H1 (cell line): ENCODE data around the gene ASAP3.

ENCODE experiments used
- JUND ChIP-seq: IDR thresholded peaks from 2 replicates; pipeline ENCODE4 v1.6.1; 2011; ENCODE audit warnings: mild to moderate bottlenecking, improper control_type of control experiment, low read length
- PHF8 ChIP-seq: fragments of 200-600 bp; sonication (generic); conservative IDR thresholded peaks from 2 replicates; pipeline ENCODE4 v1.7.1; 2012; ENCODE audit warnings: low read depth, mild to moderate bottlenecking, inconsistent platforms, low read length, moderate library complexity
- POLR2A ChIP-seq, 2 experiments: IDR thresholded peaks; 1 replicate in 1 of 2; 2 replicates in 1 of 2; pipeline ENCODE4 v1.6.1; 2011; ENCODE audit warnings: low read depth in 2 of 2, low read length in 2 of 2, mild to moderate bottlenecking in 2 of 2; ENCODE audit errors: control extremely low read depth in 1 of 2
- RAD21 ChIP-seq, 2 experiments: IDR thresholded peaks in 1 of 2; conservative IDR thresholded peaks in 1 of 2; 2 replicates each; pipeline ENCODE4 v1.6.1; 2011; ENCODE audit warnings: low read depth in 2 of 2, low read length in 2 of 2, improper control_type of control experiment in 1 of 2, inconsistent platforms in 1 of 2, mild to moderate bottlenecking in 1 of 2, moderate library complexity in 1 of 2

GRCh38 chr1:23431431-23431830 is 52.5 kb downstream of the ASAP3 start:
- TF ChIP-seq POLR2A (IDR thresholded peaks at IDR 0.05; ENCODE audit: control extremely low read depth in 1 of 2, low read depth in 2 of 2, low read length in 2 of 2) (no peak), RAD21 (IDR thresholded peaks at IDR 0.05 in 1 of 2, conservative IDR thresholded peaks at IDR 0.05 in 1 of 2; ENCODE audit: low read depth in 2 of 2, low read length in 2 of 2) (no peak), JUND (no peak), PHF8 (no peak)
